ENCODE measurements around the gene CYP2A13. TPM values are rescaled to one million over a fixed set of nuclear protein-coding genes. Genes with fewer than 3 reads are reported as not detected.

Gene CYP2A13
- polyA plus RNA-seq, 1 experiment: not detected

DNA sequence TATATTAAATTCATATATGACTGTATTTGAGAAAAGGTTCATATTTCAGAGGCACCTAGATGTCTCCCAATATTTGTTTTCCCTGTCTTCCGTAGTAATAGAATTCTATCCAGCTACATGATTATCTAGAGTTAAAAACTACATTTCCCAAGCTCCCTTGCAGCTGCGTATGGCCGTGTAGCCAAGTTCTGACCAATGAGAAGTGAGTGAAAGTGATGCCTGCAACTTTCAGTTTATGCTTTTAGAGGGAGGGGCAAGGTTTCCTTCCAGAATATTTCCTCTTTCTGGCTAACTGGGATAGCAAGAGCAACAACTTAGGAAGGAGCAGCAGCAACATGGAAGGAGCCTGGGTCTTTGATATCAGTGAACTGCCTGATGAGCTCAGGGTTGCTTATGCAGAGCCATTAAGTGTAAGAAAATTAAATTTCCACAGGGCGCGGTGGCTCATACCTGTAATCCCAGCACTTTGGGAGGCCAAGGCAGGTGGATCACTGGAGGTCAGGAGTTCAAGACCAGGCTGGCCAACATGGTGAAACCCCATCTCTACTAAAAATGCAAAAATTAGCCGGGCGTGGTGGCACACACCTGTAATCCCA, 23.2 kb upstream of the CYP2A13 start:
- no peak for DNase-seq (ENCODE audit: low read depth)
- Histone ChIP-seq H3K27me3 (ENCODE audit: control insufficient read depth, insufficient read depth, low read length) (no peaks in the 10 kb centered on the region; the same call in 1 of the 2 replicates), H3K4me3 (ENCODE audit: low read depth, low read length) (no peak overlapping the region), H3K36me3 (ENCODE audit: control insufficient read depth, insufficient read depth, low read length) (no peaks in the 10 kb centered on the region)
- ChIA-PET POLR2A (no interaction called here), CTCF (interaction anchor here (0.9 to 1.6 kb wide), 2 partner anchors 9 to 13 kb away, joined by 4 read pairs; no protein-coding TSS in a partner anchor)
- TF ChIP-seq, protein P1, sequence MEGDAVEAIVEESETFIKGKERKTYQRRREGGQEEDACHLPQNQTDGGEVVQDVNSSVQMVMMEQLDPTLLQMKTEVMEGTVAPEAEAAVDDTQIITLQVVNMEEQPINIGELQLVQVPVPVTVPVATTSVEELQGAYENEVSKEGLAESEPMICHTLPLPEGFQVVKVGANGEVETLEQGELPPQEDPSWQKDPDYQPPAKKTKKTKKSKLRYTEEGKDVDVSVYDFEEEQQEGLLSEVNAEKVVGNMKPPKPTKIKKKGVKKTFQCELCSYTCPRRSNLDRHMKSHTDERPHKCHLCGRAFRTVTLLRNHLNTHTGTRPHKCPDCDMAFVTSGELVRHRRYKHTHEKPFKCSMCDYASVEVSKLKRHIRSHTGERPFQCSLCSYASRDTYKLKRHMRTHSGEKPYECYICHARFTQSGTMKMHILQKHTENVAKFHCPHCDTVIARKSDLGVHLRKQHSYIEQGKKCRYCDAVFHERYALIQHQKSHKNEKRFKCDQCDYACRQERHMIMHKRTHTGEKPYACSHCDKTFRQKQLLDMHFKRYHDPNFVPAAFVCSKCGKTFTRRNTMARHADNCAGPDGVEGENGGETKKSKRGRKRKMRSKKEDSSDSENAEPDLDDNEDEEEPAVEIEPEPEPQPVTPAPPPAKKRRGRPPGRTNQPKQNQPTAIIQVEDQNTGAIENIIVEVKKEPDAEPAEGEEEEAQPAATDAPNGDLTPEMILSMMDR (IDR thresholded peaks at IDR 0.05; ENCODE audit: insufficient read depth, low read depth, low read length): no peak

DNA sequence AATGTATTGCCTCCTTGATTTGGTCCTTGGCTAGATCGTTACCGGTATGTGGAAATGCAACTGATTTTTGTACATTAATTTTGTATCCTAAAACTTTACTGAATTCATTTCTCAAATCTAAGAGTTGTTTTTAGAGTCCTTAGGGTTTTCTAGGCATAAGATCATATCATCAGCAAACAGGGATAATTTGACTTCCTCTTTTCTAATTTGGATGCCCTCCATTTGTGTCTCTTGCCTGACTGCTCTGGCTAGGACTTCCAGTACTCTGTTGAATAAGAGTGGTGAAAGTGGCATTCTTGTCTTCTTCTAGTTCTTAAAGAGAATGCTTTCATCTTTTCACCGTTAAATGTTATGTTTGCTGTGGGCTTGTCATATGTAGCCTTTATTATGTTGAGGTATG, 12.0 kb upstream of the CYP2A13 start:
- TF ChIP-seq, protein P1 (IDR thresholded peaks at IDR 0.05; ENCODE audit: insufficient read depth, low read depth, low read length): no peak
- no peak overlapping the region for H3K4me3 ChIP-seq (ENCODE audit: low read depth, low read length)
- ChIA-PET CTCF (no interaction called here), POLR2A (no interaction called here)
- no peaks in the 10 kb centered on the region for H3K27me3 ChIP-seq (ENCODE audit: control insufficient read depth, insufficient read depth, low read length)
- DNase-seq (ENCODE audit: low read depth): no peak
- no peaks in the 10 kb centered on the region for H3K36me3 ChIP-seq (ENCODE audit: control insufficient read depth, insufficient read depth, low read length)

DNA sequence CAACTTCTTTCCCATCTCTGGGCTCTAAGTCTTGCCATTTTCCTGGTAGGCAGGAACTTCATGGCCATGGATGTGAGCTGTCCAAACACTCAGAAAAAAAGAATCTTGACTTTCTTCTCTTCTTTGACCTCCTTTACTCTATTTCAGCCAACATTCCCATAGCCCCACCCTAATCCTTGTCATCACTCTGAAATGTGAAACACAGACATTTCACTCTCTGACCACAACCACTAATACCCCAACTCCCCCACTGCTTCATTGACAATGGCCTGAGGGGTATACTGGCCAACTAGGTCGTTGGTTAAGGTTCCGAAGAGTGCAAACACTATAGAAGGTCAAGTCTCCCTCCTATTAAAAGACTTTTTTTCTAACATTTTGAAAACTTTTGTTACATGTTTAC, 4.7 kb upstream of the CYP2A13 start:
- ChIA-PET POLR2A (no interaction called here), CTCF (interaction anchor here (1.7 kb wide), 1 partner anchor 14 kb away, joined by 5 read pairs; no protein-coding TSS in a partner anchor)
- TF ChIP-seq, protein P1 (IDR thresholded peaks at IDR 0.05; ENCODE audit: insufficient read depth, low read depth, low read length): no peak
- Histone ChIP-seq H3K36me3 (ENCODE audit: control insufficient read depth, insufficient read depth, low read length) (no peaks in the 10 kb centered on the region), H3K27me3 (ENCODE audit: control insufficient read depth, insufficient read depth, low read length) (no peaks in the 10 kb centered on the region), H3K4me3 (ENCODE audit: low read depth, low read length) (no peak overlapping the region)
- DNase-seq (ENCODE audit: low read depth): no peak

DNA sequence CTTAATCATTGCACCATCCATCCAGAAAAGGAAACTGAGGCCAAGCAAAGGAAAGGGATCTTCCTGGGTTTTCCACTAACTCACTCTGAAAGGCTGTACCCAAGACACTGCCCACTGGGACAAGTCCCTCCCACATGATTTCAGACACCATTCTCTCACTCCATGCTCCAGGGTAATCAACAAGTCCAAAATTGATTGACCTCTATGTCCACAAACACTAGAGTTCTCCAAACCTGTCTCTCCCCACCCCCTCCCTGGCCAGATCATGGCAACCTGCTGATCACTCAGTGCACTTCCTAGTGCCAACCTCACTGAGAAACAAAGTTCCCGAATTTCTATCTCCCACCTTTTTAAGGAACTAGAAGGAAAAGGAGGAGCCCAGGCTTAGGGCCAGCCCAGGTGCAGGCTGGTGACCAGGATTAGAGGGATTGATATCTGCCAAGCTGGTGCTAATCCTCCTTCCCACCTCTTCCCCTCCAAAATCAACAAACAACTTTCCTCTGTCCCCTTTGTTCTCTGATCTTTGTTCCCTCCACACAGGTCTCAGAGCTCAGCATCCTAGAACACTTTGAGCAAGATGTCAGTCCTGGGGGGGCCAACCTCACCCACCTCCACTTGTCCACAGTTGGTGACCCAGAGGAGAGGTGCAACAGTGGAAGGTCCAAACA, 2.4 kb upstream of the CYP2A13 start:
- no peak for DNase-seq (ENCODE audit: low read depth)
- POLR2A ChIA-PET: no interaction called here
- TF ChIP-seq, protein P1 (IDR thresholded peaks at IDR 0.05; ENCODE audit: insufficient read depth, low read depth, low read length): no peak

DNA sequence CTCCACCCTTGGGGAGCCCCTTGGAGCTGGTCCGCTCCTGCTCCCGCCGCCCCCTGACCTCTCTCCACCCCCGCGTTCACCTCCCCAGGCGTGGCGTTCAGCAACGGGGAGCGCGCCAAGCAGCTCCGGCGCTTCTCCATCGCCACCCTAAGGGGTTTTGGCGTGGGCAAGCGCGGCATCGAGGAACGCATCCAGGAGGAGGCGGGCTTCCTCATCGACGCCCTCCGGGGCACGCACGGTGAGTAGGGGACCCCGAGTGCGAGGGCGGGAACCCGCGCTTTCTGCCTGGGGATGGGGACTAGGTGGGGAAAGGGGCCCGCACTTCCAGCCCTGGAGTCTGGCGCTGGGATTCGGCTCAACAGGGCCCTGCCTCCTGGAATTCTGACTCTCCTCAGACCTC, 1.7 kb downstream of the CYP2A13 start:
- Histone ChIP-seq H3K4me3 (ENCODE audit: low read depth, low read length) (no peak overlapping the region), H3K36me3 (ENCODE audit: control insufficient read depth, insufficient read depth, low read length) (no peaks in the 10 kb centered on the region), H3K27me3 (ENCODE audit: control insufficient read depth, insufficient read depth, low read length) (peaks cover 3% of the 10 kb centered on the region)
- ChIA-PET POLR2A (no interaction called here), CTCF (no interaction called here)
- no peak for DNase-seq (ENCODE audit: low read depth)
- TF ChIP-seq, protein P1 (IDR thresholded peaks at IDR 0.05; ENCODE audit: insufficient read depth, low read depth, low read length): no peak

More for the DNA sequence above, 2.4 kb upstream of the CYP2A13 start:
- Histone ChIP-seq H3K4me3 (ENCODE audit: low read depth, low read length) (no peak overlapping the region), H3K27me3 (ENCODE audit: control insufficient read depth, insufficient read depth, low read length) (no peaks in the 10 kb centered on the region), H3K36me3 (ENCODE audit: control insufficient read depth, insufficient read depth, low read length) (no peaks in the 10 kb centered on the region)
- CTCF ChIA-PET: no interaction called here

Measured in BJ (cell line).